AG04450 (cell line): ENCODE data around the gene ZBTB37. TPM values are rescaled to one million over a fixed set of nuclear protein-coding genes. Genes with fewer than 3 reads are reported as not detected.

Experiments used
- CTCF ChIA-PET: fragments of 300-600, 350-600 bp; formaldehyde crosslinking; extraction: SDS; loops from one replicate; lab custom pipeline; 2022; ENCODE audit warnings: antibody characterized with exemption, inconsistent platforms; lab: Charles Lee
- POLR2A ChIA-PET: fragments of 350-600 bp; formaldehyde crosslinking; extraction: SDS; loops from one replicate; lab custom pipeline; 2021; ENCODE audit warnings: antibody characterized with exemption, inconsistent platforms; lab: Yijun Ruan, JAX
- DNase-seq: peaks from one replicate; pipeline ENCODE4 v3.0.0-alpha.2; 2011; ENCODE audit warnings: low read depth, low spot score
- H3K27ac ChIP-seq: one replicate; pipeline ENCODE4 v1.5.1; 2012; ENCODE audit warnings: low read depth, low read length, control low read depth
- H3K27me3 ChIP-seq: one replicate; pipeline ENCODE4 v1.6.0; 2012; ENCODE audit warnings: low read length; ENCODE audit not compliant: control insufficient read depth, insufficient read depth
- H3K4me3 ChIP-seq: 2 replicates; pipeline ENCODE4 v1.5.1; 2011; ENCODE audit warnings: mild to moderate bottlenecking, low read depth, low read length, control low read depth
- H3K9me3 ChIP-seq: 2 replicates; pipeline ENCODE4 v1.5.1; 2012; ENCODE audit warnings: low read length; ENCODE audit not compliant: control insufficient read depth, insufficient read depth
- CTCF ChIP-seq: IDR thresholded peaks from 2 replicates; pipeline ENCODE4 v1.5.1; 2011; ENCODE audit warnings: low read depth, low read length, control low read depth, inconsistent platforms
- polyA plus RNA-seq: library from polyadenylated mRNA; depleted of rRNA; stranded (reverse); fragments of >200 nt; gene quantifications from 2 replicates; pipeline ENCODE4 v1.2.3, GENCODE V29; 2011; rRNA removed
- small RNA-seq: library from RNA; depleted of rRNA; stranded (forward); fragments of <200 nt; gene quantifications from one replicate; pipeline ENCODE3, GENCODE V24; 2012; ENCODE audit warnings: low read depth; ENCODE audit not compliant: insufficient read length

The ZBTB37 gene
- polyA plus RNA-seq, 1 experiment: 2.8 TPM

GRCh38 chr1:173948594-173948993 lies 80.4 kb downstream of the ZBTB37 start:
- no peak for DNase-seq
- H3K27me3 ChIP-seq: no peaks in the 10 kb centered on the region
- no peak for TF ChIP-seq CTCF
- H3K9me3 ChIP-seq: no peaks in the 10 kb centered on the region
- no peak overlapping the region for H3K27ac ChIP-seq
- H3K4me3 ChIP-seq: no peak overlapping the region
- POLR2A ChIA-PET: no interaction called here
- CTCF ChIA-PET: no interaction called here

Small RNAs within 50 kb of the gene (small RNA-seq; reads per million reads assigned to genes)
- not detected for gene RNA5SP67

Other genes with a start within 250 kb of the ZBTB37 start
- gene TEX50, start 233.0 kb upstream of the ZBTB37 start, polyA plus RNA-seq: not detected in 2 replicates
- 0.17 and 0.29 TPM in 2 replicates for gene ANKRD45, start 198.5 kb upstream of the ZBTB37 start, polyA plus RNA-seq
- 17.6 and 19.7 TPM in 2 replicates for gene KLHL20, start 153.4 kb upstream of the ZBTB37 start, polyA plus RNA-seq
- 20.2 and 25.1 TPM in 2 replicates for gene DARS2, start 43.7 kb upstream of the ZBTB37 start, polyA plus RNA-seq
- gene CENPL, start 43.5 kb upstream of the ZBTB37 start, polyA plus RNA-seq: 5.8 and 8.7 TPM in 2 replicates
- gene GAS5, start 391 bp upstream of the ZBTB37 start, polyA plus RNA-seq: 976 and 1,191 TPM in 2 replicates
- gene SERPINC1, start 48.9 kb downstream of the ZBTB37 start, polyA plus RNA-seq: 0.09 and 0.16 TPM in 2 replicates
- 13.3 and 13.9 TPM in 2 replicates for gene RC3H1, start 154.0 kb downstream of the ZBTB37 start, polyA plus RNA-seq